Epithelial cell of esophagus (primary cell): ENCODE data around the gene ARHGEF28.
A peak's percentile ranks its signal among the peaks of the same experiment; 100 is the strongest.

Experiments
- DNase-seq: peaks from one replicate; pipeline ENCODE4 v3.0.0; 2010; ENCODE audit warnings: low read depth
- H3K4me3 ChIP-seq: 2 replicates; pipeline ENCODE4 v1.5.1; 2011; ENCODE audit warnings: mild to moderate bottlenecking, low read length, control low read depth
- TF ChIP-seq, protein P1 (sequence below): IDR thresholded peaks from 2 replicates; pipeline ENCODE4 v1.5.1; 2011; ENCODE audit warnings: low read depth, mild to moderate bottlenecking, low read length, control low read depth, inconsistent platforms; ENCODE audit not compliant: insufficient read depth; ENCODE audit errors: missing control alignments

The ARHGEF28 gene

DNA sequence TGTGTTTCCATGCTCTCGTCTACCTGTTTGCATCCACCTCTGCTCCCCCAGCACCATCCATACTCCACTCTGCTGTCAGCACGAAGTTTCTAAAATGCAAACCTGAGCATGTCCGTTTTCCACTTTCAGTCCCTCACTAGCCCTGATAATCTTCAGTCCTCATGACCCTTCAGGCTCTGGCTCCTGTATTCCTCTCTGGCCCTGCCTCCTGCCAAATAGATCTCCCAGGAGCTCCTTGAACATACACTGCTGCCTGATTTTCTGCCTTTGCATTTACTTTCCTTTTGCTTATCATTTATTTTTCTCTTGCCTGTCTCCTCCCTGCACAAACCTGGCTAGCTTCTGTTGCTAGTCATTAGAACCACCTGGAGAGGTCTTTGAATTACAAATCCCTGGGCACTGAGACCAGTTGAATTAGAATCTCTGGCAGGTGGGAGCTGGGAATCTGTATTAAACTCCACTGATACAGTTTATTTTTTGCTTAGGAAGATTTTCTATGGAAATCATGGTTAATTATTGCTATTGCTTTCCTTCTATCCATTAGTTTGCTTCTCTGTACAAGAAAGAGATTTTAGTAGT, 18.5 kb downstream of the ARHGEF28 start:
- TF ChIP-seq, protein P1, sequence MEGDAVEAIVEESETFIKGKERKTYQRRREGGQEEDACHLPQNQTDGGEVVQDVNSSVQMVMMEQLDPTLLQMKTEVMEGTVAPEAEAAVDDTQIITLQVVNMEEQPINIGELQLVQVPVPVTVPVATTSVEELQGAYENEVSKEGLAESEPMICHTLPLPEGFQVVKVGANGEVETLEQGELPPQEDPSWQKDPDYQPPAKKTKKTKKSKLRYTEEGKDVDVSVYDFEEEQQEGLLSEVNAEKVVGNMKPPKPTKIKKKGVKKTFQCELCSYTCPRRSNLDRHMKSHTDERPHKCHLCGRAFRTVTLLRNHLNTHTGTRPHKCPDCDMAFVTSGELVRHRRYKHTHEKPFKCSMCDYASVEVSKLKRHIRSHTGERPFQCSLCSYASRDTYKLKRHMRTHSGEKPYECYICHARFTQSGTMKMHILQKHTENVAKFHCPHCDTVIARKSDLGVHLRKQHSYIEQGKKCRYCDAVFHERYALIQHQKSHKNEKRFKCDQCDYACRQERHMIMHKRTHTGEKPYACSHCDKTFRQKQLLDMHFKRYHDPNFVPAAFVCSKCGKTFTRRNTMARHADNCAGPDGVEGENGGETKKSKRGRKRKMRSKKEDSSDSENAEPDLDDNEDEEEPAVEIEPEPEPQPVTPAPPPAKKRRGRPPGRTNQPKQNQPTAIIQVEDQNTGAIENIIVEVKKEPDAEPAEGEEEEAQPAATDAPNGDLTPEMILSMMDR = no peak
- no peak overlapping the region for H3K4me3 ChIP-seq
- no peak for DNase-seq

GRCh38 chr5:73647721-73648120, 21.7 kb downstream of the ARHGEF28 start:
- no peak overlapping the region for H3K4me3 ChIP-seq
- DNase-seq = no peak
- TF ChIP-seq, protein P1 = no peak

GRCh38 chr5:73648515-73648914, 22.5 kb downstream of the ARHGEF28 start:
- peak; percentile 61 for DNase-seq
- TF ChIP-seq, protein P1 = no peak
- H3K4me3 ChIP-seq = no peak overlapping the region

- no peak overlapping the region for H3K4me3 ChIP-seq
- TF ChIP-seq, protein P1 = no peak
- DNase-seq = peak; percentile 35
Measured at GRCh38 chr5:73649926-73650325, 23.9 kb downstream of the ARHGEF28 start.

DNA sequence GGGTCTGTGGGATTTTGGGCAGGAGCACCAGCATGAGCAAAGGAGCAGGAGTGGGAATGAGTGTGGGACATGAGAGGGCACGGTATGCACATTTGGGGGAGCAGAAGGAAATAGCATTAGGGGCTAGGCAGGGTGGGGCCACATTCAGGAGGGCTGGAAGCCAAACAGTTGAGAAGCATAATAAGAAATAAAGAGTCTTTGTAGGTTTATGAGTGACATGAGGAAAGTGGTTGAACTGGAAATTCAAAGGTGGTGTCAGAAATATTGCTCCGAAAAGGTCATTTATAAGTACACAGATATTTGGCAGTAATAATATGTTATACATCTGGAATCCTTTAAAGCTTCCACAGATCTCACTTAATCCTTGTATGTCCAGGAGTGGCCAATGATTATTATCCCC, 26.4 kb downstream of the ARHGEF28 start:
- H3K4me3 ChIP-seq = no peak overlapping the region
- TF ChIP-seq, protein P1 = no peak

DNA sequence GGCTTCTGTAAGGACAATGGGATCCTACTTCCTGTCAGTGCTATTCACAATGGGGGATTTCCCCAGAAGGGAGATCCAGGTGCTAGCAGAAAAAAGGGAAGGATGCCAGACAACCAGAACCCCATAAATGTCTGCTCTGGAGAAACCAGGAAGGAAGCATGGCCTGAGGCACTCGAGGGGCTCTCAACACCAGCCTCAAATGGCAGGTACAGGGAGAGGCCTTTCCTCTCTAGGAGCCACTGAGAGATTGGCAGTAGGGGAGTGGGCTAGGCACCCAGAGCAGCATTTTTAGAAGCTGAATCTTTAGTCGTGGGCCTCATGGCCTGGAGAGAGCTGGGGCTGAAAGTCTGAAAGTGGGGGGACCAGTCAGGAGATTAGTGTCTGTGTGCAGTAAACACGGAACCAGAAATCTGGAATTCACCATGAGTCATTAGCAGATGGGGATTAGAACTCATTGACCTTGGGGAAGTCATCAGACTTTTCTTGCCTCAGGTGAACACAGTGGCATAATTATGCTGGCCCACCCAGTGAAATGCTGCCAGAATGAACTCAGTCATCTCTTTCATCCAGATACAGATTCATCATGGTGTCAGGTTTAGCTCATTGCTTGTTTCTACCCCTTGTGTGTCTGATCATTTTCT, 28.3 kb downstream of the ARHGEF28 start:
- DNase-seq = peak; percentile 99
- TF ChIP-seq, protein P1 = no peak

More for the DNA sequence above, 26.4 kb downstream of the ARHGEF28 start:
- peak; percentile 70 for DNase-seq

GRCh38 chr5:73654819-73655318, 28.9 kb downstream of the ARHGEF28 start:
- DNase-seq = no peak
- TF ChIP-seq, protein P1 = peak; percentile 23
- no peak overlapping the region for H3K4me3 ChIP-seq

More for the DNA sequence above, 28.3 kb downstream of the ARHGEF28 start:
- no peak overlapping the region for H3K4me3 ChIP-seq
